HepG2 (cell line): ENCODE measurements around the gene DCUN1D4. TPM values are rescaled to one million over a fixed set of nuclear protein-coding genes. Genes with fewer than 3 reads are reported as not detected.

Experiments
- HNRNPK ChIP-seq: fragments of 200-400 bp; formaldehyde crosslinking; IDR thresholded peaks from 2 replicates; pipeline ENCODE4 v1.6.1; 2018; ENCODE audit warnings: low read length, low read depth, moderate library complexity, mild to moderate bottlenecking; ENCODE audit not compliant: poor library complexity, severe bottlenecking
- KDM6A ChIP-seq: IDR thresholded peaks from 2 replicates; pipeline ENCODE4 v1.6.1; 2016; ENCODE audit warnings: low read depth
- PAF1 ChIP-seq: IDR thresholded peaks from 2 replicates; pipeline ENCODE4 v1.6.1; 2016; ENCODE audit warnings: missing genetic modification reagents, missing compliant biosample characterization
- POGZ ChIP-seq: sonication (generic); formaldehyde crosslinking; IDR thresholded peaks from 2 replicates; pipeline ENCODE4 v1.4.0; 2020; ENCODE audit warnings: mild to moderate bottlenecking, missing genetic modification reagents
- REXO4 ChIP-seq: sonication (generic); formaldehyde crosslinking; IDR thresholded peaks from 2 replicates; pipeline ENCODE4 v1.8.0; 2022; ENCODE audit warnings: missing genetic modification reagents, mild to moderate bottlenecking, borderline replicate concordance
- TBX2 ChIP-seq: sonication (generic); formaldehyde crosslinking; IDR thresholded peaks from 2 replicates; pipeline ENCODE4 v1.5.0; 2020; ENCODE audit warnings: missing genetic modification reagents, mild to moderate bottlenecking, borderline replicate concordance
- ZNF335 ChIP-seq: sonication (generic); formaldehyde crosslinking; IDR thresholded peaks from 2 replicates; pipeline ENCODE4 v1.4.0; 2020; ENCODE audit warnings: missing genetic modification reagents
- ZNF510 ChIP-seq: sonication (generic); formaldehyde crosslinking; IDR thresholded peaks from 2 replicates; pipeline ENCODE4 v1.4.0; 2020; ENCODE audit warnings: low read depth, mild to moderate bottlenecking, missing genetic modification reagents
- ZNF782 ChIP-seq: sonication (generic); formaldehyde crosslinking; IDR thresholded peaks from 2 replicates; pipeline ENCODE4 v1.4.0; 2020; ENCODE audit warnings: missing genetic modification reagents, mild to moderate bottlenecking, borderline replicate concordance
- polyA plus RNA-seq, 8 experiments: library from polyadenylated mRNA; depleted of rRNA in 3 of 8; stranded (reverse) in 7 of 8; unstranded in 1 of 8; fragments of >200 nt; fragmentation: Illumina TruSeq in 4 of 8; extraction: Trizol in 4 of 8; gene quantifications; 2 replicates each; pipeline versions ENCODE4 v1.2.1 to v1.2.3, GENCODE V29; 2011 to 2016; ENCODE audit warnings: low read depth in 4 of 8, missing spikeins in 1 of 8, mixed read lengths in 1 of 8; ENCODE audit not compliant: insufficient read depth in 1 of 8
- total RNA-seq, 5 experiments: library from RNA; depleted of rRNA; stranded (reverse); fragments of >200 nt; fragmentation: Illumina TruSeq; extraction: Trizol; gene quantifications; 2 replicates each; pipeline ENCODE4 v1.2.3, GENCODE V29; 2016; ENCODE audit warnings: low read depth in 1 of 5
- TF ChIP-seq, protein P1 (sequence below): sonication (generic); formaldehyde crosslinking; IDR thresholded peaks from 2 replicates; pipeline ENCODE4 v1.9.0; 2022; ENCODE audit warnings: missing genetic modification reagents, mild to moderate bottlenecking, borderline replicate concordance
- TF ChIP-seq, protein P2 (sequence below): sonication (generic); formaldehyde crosslinking; IDR thresholded peaks from 2 replicates; pipeline ENCODE4 v1.8.1; 2023; ENCODE audit warnings: mild to moderate bottlenecking, missing genetic modification reagents
- TF ChIP-seq, protein P3 (sequence below): sonication (generic); formaldehyde crosslinking; conservative IDR thresholded peaks from 2 replicates; pipeline ENCODE4 v1.4.0; 2020; ENCODE audit warnings: missing genetic modification reagents
- TF ChIP-seq, protein P4 (sequence below): sonication (generic); formaldehyde crosslinking; IDR thresholded peaks from 2 replicates; pipeline ENCODE4 v1.4.0; 2020; ENCODE audit warnings: missing genetic modification reagents
- TF ChIP-seq, protein P5 (sequence below): sonication (generic); formaldehyde crosslinking; IDR thresholded peaks from 2 replicates; pipeline ENCODE4 v1.4.0; 2020; ENCODE audit warnings: mild to moderate bottlenecking, missing genetic modification reagents

Gene DCUN1D4
- total and polyA plus RNA-seq, 2 of the 13 experiments (the other 11 are each of a cell fraction or from before 2014, with no cell fraction given) = 27.9 to 44.4 TPM

DNA sequence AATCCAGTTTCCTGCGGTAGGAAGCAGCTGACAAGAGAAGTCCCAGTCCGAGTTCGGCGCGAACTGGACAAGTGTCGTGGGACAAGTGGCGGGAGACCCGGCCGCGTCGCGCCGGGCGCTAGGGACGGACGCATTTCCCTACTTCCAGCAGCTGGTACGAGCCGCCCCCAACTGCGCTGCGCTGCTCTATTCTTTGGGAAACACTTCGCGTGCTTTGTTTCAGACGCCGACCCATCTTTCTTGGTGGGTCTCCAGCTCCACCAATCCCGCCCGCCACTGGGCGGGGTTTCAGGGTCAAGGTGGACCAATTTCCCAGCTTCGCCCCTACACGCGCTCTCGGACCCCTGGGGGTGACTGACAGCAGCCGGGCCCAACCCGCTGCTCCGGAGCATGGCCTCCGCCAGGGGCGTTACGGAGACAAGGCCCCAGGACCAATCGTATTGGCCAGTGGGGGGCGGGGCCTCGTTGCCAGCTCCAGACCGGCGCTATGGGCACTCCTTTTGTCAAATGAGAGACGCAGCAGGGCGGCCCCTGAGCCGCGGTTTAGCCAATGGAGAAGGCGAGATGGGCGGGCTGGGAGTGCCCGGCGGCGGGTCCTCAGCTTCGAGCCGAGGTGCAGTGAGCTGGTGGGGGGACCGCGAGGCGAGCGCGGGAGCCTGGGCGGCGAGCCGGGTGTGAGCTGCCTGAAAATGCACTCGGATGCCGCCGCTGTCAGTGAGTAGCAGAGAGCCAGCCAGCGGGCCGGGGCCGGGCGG lies at the start of gene DCUN1D4 (continued):
- TF ChIP-seq, protein P1, sequence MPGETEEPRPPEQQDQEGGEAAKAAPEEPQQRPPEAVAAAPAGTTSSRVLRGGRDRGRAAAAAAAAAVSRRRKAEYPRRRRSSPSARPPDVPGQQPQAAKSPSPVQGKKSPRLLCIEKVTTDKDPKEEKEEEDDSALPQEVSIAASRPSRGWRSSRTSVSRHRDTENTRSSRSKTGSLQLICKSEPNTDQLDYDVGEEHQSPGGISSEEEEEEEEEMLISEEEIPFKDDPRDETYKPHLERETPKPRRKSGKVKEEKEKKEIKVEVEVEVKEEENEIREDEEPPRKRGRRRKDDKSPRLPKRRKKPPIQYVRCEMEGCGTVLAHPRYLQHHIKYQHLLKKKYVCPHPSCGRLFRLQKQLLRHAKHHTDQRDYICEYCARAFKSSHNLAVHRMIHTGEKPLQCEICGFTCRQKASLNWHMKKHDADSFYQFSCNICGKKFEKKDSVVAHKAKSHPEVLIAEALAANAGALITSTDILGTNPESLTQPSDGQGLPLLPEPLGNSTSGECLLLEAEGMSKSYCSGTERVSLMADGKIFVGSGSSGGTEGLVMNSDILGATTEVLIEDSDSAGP (CRISPR knock-in tag) = peak; percentile 51; the same call in 1 of the 2 replicates
- TF ChIP-seq, protein P2, sequence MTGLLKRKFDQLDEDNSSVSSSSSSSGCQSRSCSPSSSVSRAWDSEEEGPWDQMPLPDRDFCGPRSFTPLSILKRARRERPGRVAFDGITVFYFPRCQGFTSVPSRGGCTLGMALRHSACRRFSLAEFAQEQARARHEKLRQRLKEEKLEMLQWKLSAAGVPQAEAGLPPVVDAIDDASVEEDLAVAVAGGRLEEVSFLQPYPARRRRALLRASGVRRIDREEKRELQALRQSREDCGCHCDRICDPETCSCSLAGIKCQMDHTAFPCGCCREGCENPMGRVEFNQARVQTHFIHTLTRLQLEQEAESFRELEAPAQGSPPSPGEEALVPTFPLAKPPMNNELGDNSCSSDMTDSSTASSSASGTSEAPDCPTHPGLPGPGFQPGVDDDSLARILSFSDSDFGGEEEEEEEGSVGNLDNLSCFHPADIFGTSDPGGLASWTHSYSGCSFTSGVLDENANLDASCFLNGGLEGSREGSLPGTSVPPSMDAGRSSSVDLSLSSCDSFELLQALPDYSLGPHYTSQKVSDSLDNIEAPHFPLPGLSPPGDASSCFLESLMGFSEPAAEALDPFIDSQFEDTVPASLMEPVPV = no peak
- TF ChIP-seq, protein P3, sequence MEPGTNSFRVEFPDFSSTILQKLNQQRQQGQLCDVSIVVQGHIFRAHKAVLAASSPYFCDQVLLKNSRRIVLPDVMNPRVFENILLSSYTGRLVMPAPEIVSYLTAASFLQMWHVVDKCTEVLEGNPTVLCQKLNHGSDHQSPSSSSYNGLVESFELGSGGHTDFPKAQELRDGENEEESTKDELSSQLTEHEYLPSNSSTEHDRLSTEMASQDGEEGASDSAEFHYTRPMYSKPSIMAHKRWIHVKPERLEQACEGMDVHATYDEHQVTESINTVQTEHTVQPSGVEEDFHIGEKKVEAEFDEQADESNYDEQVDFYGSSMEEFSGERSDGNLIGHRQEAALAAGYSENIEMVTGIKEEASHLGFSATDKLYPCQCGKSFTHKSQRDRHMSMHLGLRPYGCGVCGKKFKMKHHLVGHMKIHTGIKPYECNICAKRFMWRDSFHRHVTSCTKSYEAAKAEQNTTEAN = 0 out of 2 replicates have a peak, but pooled peaks have one; percentile 22
- TF ChIP-seq, protein P4, sequence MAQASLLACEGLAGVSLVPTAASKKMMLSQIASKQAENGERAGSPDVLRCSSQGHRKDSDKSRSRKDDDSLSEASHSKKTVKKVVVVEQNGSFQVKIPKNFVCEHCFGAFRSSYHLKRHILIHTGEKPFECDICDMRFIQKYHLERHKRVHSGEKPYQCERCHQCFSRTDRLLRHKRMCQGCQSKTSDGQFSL (CRISPR knock-in tag) = no peak
- TF ChIP-seq TBX2 (CRISPR knock-in tag) (peak; percentile 46; the same call in 1 of the 2 replicates), PAF1 (CRISPR knock-in tag) (no peak), ZNF782 (no peak), REXO4 (CRISPR knock-in tag) (no peak), KDM6A (CRISPR knock-in tag) (no peak), POGZ (CRISPR knock-in tag) (peak; percentile 55; the same call in 1 of the 2 replicates), ZNF335 (CRISPR knock-in tag) (no peak), ZNF510 (CRISPR knock-in tag) (no peak), HNRNPK (no peak)
- TF ChIP-seq, protein P5, sequence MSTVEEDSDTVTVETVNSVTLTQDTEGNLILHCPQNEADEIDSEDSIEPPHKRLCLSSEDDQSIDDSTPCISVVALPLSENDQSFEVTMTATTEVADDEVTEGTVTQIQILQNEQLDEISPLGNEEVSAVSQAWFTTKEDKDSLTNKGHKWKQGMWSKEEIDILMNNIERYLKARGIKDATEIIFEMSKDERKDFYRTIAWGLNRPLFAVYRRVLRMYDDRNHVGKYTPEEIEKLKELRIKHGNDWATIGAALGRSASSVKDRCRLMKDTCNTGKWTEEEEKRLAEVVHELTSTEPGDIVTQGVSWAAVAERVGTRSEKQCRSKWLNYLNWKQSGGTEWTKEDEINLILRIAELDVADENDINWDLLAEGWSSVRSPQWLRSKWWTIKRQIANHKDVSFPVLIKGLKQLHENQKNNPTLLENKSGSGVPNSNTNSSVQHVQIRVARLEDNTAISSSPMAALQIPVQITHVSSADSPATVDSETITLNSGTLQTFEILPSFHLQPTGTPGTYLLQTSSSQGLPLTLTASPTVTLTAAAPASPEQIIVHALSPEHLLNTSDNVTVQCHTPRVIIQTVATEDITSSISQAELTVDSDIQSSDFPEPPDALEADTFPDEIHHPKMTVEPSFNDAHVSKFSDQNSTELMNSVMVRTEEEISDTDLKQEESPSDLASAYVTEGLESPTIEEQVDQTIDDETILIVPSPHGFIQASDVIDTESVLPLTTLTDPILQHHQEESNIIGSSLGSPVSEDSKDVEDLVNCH = no peak
